HCT116 (cell line): ENCODE data around the gene ASMTL. TPM values are rescaled to one million over a fixed set of nuclear protein-coding genes. Genes with fewer than 3 reads are reported as not detected.

Experiments used
- ATAC-seq: fragments of 200-7000 bp; cut with Tn5 transposase; 2 replicates; pipeline ENCODE4 v1.9.1; 2020; ENCODE audit warnings: mild to moderate bottlenecking, moderate library complexity
- BruUV-seq: library from RNA; stranded (reverse); fragments of 400-500 nt; replicated peaks from 2 replicates; lab custom pipeline; 2021; lab: Mats Ljungman, UMichigan
- CTCF ChIA-PET: fragments of 300-600 bp; sonication (Branson Sonifier 250); formaldehyde crosslinking; loops from one replicate; lab custom pipeline; 2021; ENCODE audit warnings: antibody characterized with exemption; lab: Charles Lee
- POLR2A ChIA-PET: fragments of 300-600, 350-600 bp; sonication (Branson Sonifier 250); formaldehyde crosslinking; loops from one replicate; lab custom pipeline; 2021; ENCODE audit warnings: antibody characterized with exemption; lab: Charles Lee
- RAD21 ChIA-PET, 2 experiments: fragments of 300-600 bp; sonication (Branson Sonifier 250); formaldehyde crosslinking; loops; one replicate each; lab custom pipeline; 2023; ENCODE audit warnings: low total read pairs in 2 of 2; ENCODE audit not compliant: uncharacterized antibody in 2 of 2, unreplicated experiment in 2 of 2, low non-redundant PET in 1 of 2; lab: Charles Lee
- DNase-seq: peaks from one replicate; pipeline ENCODE4 v3.0.0-alpha.2; 2010; ENCODE audit warnings: low read depth, low spot score
- H2AFZ ChIP-seq: fragments of 200-600 bp; shearing (Covaris generic), sonication (generic); 2 replicates; pipeline ENCODE4 v1.6.1; 2017; ENCODE audit warnings: low read depth, mixed run types, mixed read lengths, antibody characterized with exemption, low read length; ENCODE audit not compliant: poor library complexity, severe bottlenecking
- H3K27ac ChIP-seq: 2 replicates; pipeline ENCODE4 v1.5.1; 2012; ENCODE audit warnings: low read depth, low read length
- H3K27me3 ChIP-seq: fragments of 200-600 bp; sonication (generic); 2 replicates; pipeline ENCODE4 v1.6.1; 2016; ENCODE audit warnings: mixed run types, low read length, mixed read lengths; ENCODE audit not compliant: insufficient read depth
- H3K36me3 ChIP-seq, 2 experiments: fragments of 200-500 bp in 1 of 2; fragments of 200-600 bp in 1 of 2; sonication (Bioruptor generic) in 1 of 2; sonication (generic) in 1 of 2; 2 replicates each; pipeline versions ENCODE4 v1.5.1 to v1.6.1; 2014 to 2016; ENCODE audit warnings: low read length in 2 of 2, inconsistent platforms in 1 of 2, mixed read lengths in 1 of 2, mixed run types in 1 of 2; ENCODE audit not compliant: insufficient read depth in 2 of 2, control insufficient read depth in 1 of 2
- H3K4me1 ChIP-seq, 2 experiments: fragments of 200-600 bp in 1 of 2; sonication (generic) in 1 of 2; 2 replicates each; pipeline versions ENCODE4 v1.5.1 to v1.6.1; 2012 to 2017; ENCODE audit warnings: low read length in 2 of 2, inconsistent platforms in 1 of 2, mild to moderate bottlenecking in 1 of 2, mixed read lengths in 1 of 2, mixed run types in 1 of 2, moderate library complexity in 1 of 2; ENCODE audit not compliant: insufficient read depth in 2 of 2, control insufficient read depth in 1 of 2
- H3K4me2 ChIP-seq: fragments of 200-600 bp; sonication (generic); 2 replicates; pipeline ENCODE4 v1.6.1; 2017; ENCODE audit warnings: mixed run types, low read length, mixed read lengths
- H3K4me3 ChIP-seq, 2 experiments: fragments of 200-600 bp in 1 of 2; sonication (generic) in 1 of 2; replicated peaks in 1 of 2; 2 replicates each; pipeline ENCODE4 v1.5.1; 2011 to 2016; ENCODE audit warnings: low read length in 2 of 2, control low read depth in 1 of 2, low read depth in 1 of 2, mild to moderate bottlenecking in 1 of 2, mixed read lengths in 1 of 2, mixed run types in 1 of 2
- H3K79me2 ChIP-seq: fragments of 200-600 bp; sonication (generic); 2 replicates; pipeline ENCODE4 v1.6.1; 2017; ENCODE audit warnings: mild to moderate bottlenecking, mixed run types, low read length, moderate library complexity, mixed read lengths; ENCODE audit not compliant: insufficient read depth
- H3K9ac ChIP-seq: fragments of 200-600 bp; sonication (generic); 2 replicates; pipeline ENCODE4 v1.6.1; 2016; ENCODE audit warnings: low read length, mixed read lengths
- H3K9me2 ChIP-seq: fragments of 200-600 bp; sonication (generic), shearing (Covaris generic); 2 replicates; pipeline ENCODE4 v1.6.1; 2017; ENCODE audit warnings: mixed run types, mild to moderate bottlenecking, moderate library complexity; ENCODE audit not compliant: insufficient read depth
- H3K9me3 ChIP-seq, 2 experiments: fragments of 200-500 bp in 1 of 2; fragments of 200-600 bp in 1 of 2; sonication (Bioruptor generic) in 1 of 2; sonication (generic) in 1 of 2; 2 replicates each; pipeline ENCODE4 v1.6.1; 2014 to 2017; ENCODE audit warnings: low read length in 2 of 2, mixed read lengths in 2 of 2, inconsistent platforms in 1 of 2, low read depth in 1 of 2, mild to moderate bottlenecking in 1 of 2, mixed run types in 1 of 2, moderate library complexity in 1 of 2; ENCODE audit not compliant: control insufficient read depth in 1 of 2, insufficient read depth in 1 of 2
- H4K20me1 ChIP-seq: fragments of 200-600 bp; sonication (generic), shearing (Covaris generic); 2 replicates; pipeline ENCODE4 v1.6.1; 2017; ENCODE audit warnings: mixed run types, mild to moderate bottlenecking, moderate library complexity; ENCODE audit not compliant: insufficient read depth
- CEBPB ChIP-seq: IDR thresholded peaks from 2 replicates; pipeline ENCODE4 v1.6.1; 2012; ENCODE audit warnings: low read depth
- EZH2phosphoT487 ChIP-seq: fragments of 200-600 bp; IDR thresholded peaks from 2 replicates; pipeline ENCODE4 v1.6.1; 2018; ENCODE audit warnings: antibody characterized with exemption, borderline replicate concordance
- JUND ChIP-seq: IDR thresholded peaks from 2 replicates; pipeline ENCODE4 v1.6.1; 2012
- POLR2A ChIP-seq: IDR thresholded peaks from 2 replicates; pipeline ENCODE4 v1.7.0; 2011; ENCODE audit warnings: borderline replicate concordance; ENCODE audit not compliant: insufficient read depth, insufficient read length; ENCODE audit errors: extremely low read depth
- SIN3A ChIP-seq: IDR thresholded peaks from 2 replicates; pipeline ENCODE4 v1.6.1; 2012; ENCODE audit warnings: low read depth
- SP1 ChIP-seq: IDR thresholded peaks from 2 replicates; pipeline ENCODE4 v1.6.1; 2012; ENCODE audit warnings: low read depth
- SRF ChIP-seq: IDR thresholded peaks from 2 replicates; pipeline ENCODE4 v1.6.1; 2012; ENCODE audit warnings: low read depth
- TCF7L2 ChIP-seq: IDR thresholded peaks from 2 replicates; pipeline ENCODE4 v1.7.0; 2011; ENCODE audit warnings: borderline replicate concordance, inconsistent platforms; ENCODE audit not compliant: insufficient read depth, insufficient read length; ENCODE audit errors: extremely low read depth
- YY1 ChIP-seq: IDR thresholded peaks from 2 replicates; pipeline ENCODE4 v1.6.1; 2011; ENCODE audit warnings: low read length, low read depth, moderate library complexity, mild to moderate bottlenecking; ENCODE audit not compliant: insufficient replicate concordance; ENCODE audit errors: extremely low read depth
- intact Hi-C: fragments of 100-400 bp; cut with micrococcal nuclease; formaldehyde crosslinking; loops from 2 replicates; pipeline ENCODE4 v1.10.0; 2022
- total RNA-seq: library from RNA; stranded (reverse); gene quantifications from one replicate; pipeline ENCODE4 v1.2.1, GENCODE V29; 2021; ENCODE audit not compliant: unreplicated experiment
- TF ChIP-seq, protein P1 (sequence below): IDR thresholded peaks from 2 replicates; pipeline ENCODE4 v1.6.1; 2012; ENCODE audit warnings: low read depth

The ASMTL gene
- total RNA-seq, 1 experiment from 2014 or later = 59.6 TPM

- H3K9ac ChIP-seq = no peak overlapping the region
- TF ChIP-seq SRF = no peak
- no peak for TF ChIP-seq YY1
- TF ChIP-seq TCF7L2 = no peak
- no peak for TF ChIP-seq JUND
- TF ChIP-seq EZH2phosphoT487 = no peak
- TF ChIP-seq SP1 = no peak
- TF ChIP-seq, protein P1, sequence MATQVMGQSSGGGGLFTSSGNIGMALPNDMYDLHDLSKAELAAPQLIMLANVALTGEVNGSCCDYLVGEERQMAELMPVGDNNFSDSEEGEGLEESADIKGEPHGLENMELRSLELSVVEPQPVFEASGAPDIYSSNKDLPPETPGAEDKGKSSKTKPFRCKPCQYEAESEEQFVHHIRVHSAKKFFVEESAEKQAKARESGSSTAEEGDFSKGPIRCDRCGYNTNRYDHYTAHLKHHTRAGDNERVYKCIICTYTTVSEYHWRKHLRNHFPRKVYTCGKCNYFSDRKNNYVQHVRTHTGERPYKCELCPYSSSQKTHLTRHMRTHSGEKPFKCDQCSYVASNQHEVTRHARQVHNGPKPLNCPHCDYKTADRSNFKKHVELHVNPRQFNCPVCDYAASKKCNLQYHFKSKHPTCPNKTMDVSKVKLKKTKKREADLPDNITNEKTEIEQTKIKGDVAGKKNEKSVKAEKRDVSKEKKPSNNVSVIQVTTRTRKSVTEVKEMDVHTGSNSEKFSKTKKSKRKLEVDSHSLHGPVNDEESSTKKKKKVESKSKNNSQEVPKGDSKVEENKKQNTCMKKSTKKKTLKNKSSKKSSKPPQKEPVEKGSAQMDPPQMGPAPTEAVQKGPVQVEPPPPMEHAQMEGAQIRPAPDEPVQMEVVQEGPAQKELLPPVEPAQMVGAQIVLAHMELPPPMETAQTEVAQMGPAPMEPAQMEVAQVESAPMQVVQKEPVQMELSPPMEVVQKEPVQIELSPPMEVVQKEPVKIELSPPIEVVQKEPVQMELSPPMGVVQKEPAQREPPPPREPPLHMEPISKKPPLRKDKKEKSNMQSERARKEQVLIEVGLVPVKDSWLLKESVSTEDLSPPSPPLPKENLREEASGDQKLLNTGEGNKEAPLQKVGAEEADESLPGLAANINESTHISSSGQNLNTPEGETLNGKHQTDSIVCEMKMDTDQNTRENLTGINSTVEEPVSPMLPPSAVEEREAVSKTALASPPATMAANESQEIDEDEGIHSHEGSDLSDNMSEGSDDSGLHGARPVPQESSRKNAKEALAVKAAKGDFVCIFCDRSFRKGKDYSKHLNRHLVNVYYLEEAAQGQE = no peak
- no peak for TF ChIP-seq POLR2A
- no peak for TF ChIP-seq SIN3A
- TF ChIP-seq CEBPB = no peak
- TF ChIP-seq, all 23 proteins: peak for 0
- peaks cover 64% of the 10 kb centered on the region for H3K79me2 ChIP-seq
- no peaks in the 10 kb centered on the region for H3K9me3 ChIP-seq
- intact Hi-C loops = no loop called here
- H4K20me1 ChIP-seq = peaks cover 4% of the 10 kb centered on the region; the same call in 1 of the 2 replicates
- no peak overlapping the region for H2AFZ ChIP-seq
- H3K4me1 ChIP-seq = peaks cover 10 to 28% of the 10 kb centered on the region in 2 experiments; a peak in 3 of 4 replicates
- DNase-seq = no peak
- no peaks in the 10 kb centered on the region for H3K27me3 ChIP-seq
- ATAC-seq = no peak
- RAD21 ChIA-PET = no interaction called here
- POLR2A ChIA-PET = no interaction called here
- no TSS peak for BruUV-seq
- no peak overlapping the region for H3K27ac ChIP-seq
- no peaks in the 10 kb centered on the region for H3K9me2 ChIP-seq
- peak overlapping the region; percentile 84; the same call in 1 of the 2 replicates for H3K4me2 ChIP-seq
- CTCF ChIA-PET = no interaction called here
- H3K4me3 ChIP-seq = no peak overlapping the region
- peaks cover 8 to 53% of the 10 kb centered on the region in 2 experiments for H3K36me3 ChIP-seq
Observed at GRCh38 chrX:1389993-1390285, 62.8 kb downstream of the ASMTL start.
